HFF-Myc (cell line): ENCODE data around the gene TTPAL.

ENCODE experiments used
- DNase-seq: peaks from one replicate; pipeline ENCODE4 v3.0.0-alpha.2; 2011; ENCODE audit warnings: low read depth; ENCODE audit errors: extremely low read depth
- H3K4me3 ChIP-seq: replicated peaks from 2 replicates; pipeline ENCODE4 v1.5.1; 2011; ENCODE audit warnings: low read depth, mild to moderate bottlenecking, control low read depth, low read length
- CTCF ChIP-seq: IDR thresholded peaks from 2 replicates; pipeline ENCODE4 v1.5.1; 2012; ENCODE audit warnings: mild to moderate bottlenecking, low read depth, low read length, control low read depth; ENCODE audit errors: missing control alignments

The TTPAL gene

GRCh38 chr20:44542890-44543289 is 67.2 kb downstream of the TTPAL start:
- DNase-seq: no peak
- H3K4me3 ChIP-seq: no peak overlapping the region
- TF ChIP-seq CTCF: no peak

DNA sequence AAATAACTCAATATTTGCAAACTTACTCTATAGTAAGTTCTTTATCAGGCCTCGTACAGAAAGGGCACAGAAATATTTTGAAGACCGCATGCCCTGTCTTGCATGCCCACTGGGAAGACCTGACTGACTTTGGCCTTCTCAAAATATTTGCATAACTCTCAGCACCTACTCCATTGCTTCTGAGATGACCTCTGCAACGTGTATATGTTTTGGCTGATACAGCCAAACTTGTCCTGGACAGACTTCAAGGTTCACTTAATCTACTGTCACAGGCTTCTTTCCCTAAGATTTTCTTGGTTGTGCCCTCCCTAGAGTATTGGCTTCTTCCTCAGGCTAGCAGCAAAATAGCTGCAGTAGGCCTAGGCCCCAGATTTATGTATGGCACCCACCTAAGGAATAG is 67.7 kb downstream of the TTPAL start:
- no peak for DNase-seq
- TF ChIP-seq CTCF: no peak

More for the DNA sequence above, 67.7 kb downstream of the TTPAL start:
- H3K4me3 ChIP-seq: no peak overlapping the region
